ACHN (cell line): ENCODE results near the gene MORC1.
"Not testable (repeated sequence)": the region's sequence is repeated elsewhere in the genome, so short reads cannot be mapped to it uniquely, and the experiment has no call there.

Experiments
- DNase-seq: peaks from one replicate; pipeline ENCODE4 v3.0.0-alpha.2; 2015
- in situ Hi-C: cut with HindIII; loops from 2 replicates; pipeline ENCODE4 v1.10.0; 2017; ENCODE audit warnings: low sequenced_read_pairs, low pct_ligation_motif_present, low pct_unique_long_range_greater_than_20kb

The MORC1 gene

GRCh38 chr3:109115451-109115850 is 2.5 kb downstream of the MORC1 start:
- in situ Hi-C loops = no loop called here
- DNase-seq = no peak

- in situ Hi-C loops = no loop called here
- DNase-seq = no peak
These were observed 3.2 kb downstream of the MORC1 start for GRCh38 chr3:109114746-109115145.

GRCh38 chr3:109112946-109113760 is 4.8 kb downstream of the MORC1 start:
- DNase-seq = no peak
- in situ Hi-C loops = no loop called here

- DNase-seq = no peak
These were observed 8.4 kb downstream of the MORC1 start for GRCh38 chr3:109109574-109109973.

GRCh38 chr3:109098079-109098644 is 19.8 kb downstream of the MORC1 start:
- in situ Hi-C loops = no loop called here
- peak; percentile 2 for DNase-seq

More at GRCh38 chr3:109109574-109109973, 8.4 kb downstream of the MORC1 start:
- in situ Hi-C loops = no loop called here

- in situ Hi-C loops = no loop called here
- DNase-seq = no peak
These were observed 22.8 kb downstream of the MORC1 start for GRCh38 chr3:109095166-109095565.

- in situ Hi-C loops = no loop called here
- DNase-seq = no peak
These were observed 24.4 kb downstream of the MORC1 start for GRCh38 chr3:109093561-109093960.

GRCh38 chr3:109091846-109092245 is 26.1 kb downstream of the MORC1 start:
- DNase-seq = no peak
- in situ Hi-C loops = no loop called here

GRCh38 chr3:109089265-109089664 is 28.7 kb downstream of the MORC1 start:
- DNase-seq = no peak
- in situ Hi-C loops = no loop called here

GRCh38 chr3:109081746-109082510 is 36.0 kb downstream of the MORC1 start:
- in situ Hi-C loops = no loop called here
- peak; percentile 33 for DNase-seq

- DNase-seq, in situ Hi-C loops: not testable (repeated sequence)
These were observed 37.8 kb downstream of the MORC1 start for GRCh38 chr3:109080090-109080489.

GRCh38 chr3:109073116-109073515 is 44.8 kb downstream of the MORC1 start:
- no peak for DNase-seq
- in situ Hi-C loops = no loop called here

- no peak for DNase-seq
- in situ Hi-C loops = no loop called here
These were observed 45.7 kb downstream of the MORC1 start for GRCh38 chr3:109072194-109072593.

- in situ Hi-C loops = no loop called here
- DNase-seq = no peak
These were observed 46.4 kb downstream of the MORC1 start for GRCh38 chr3:109071350-109072142.

- DNase-seq = no peak
- in situ Hi-C loops = no loop called here
These were observed 47.7 kb downstream of the MORC1 start for GRCh38 chr3:109070211-109070610.

GRCh38 chr3:109066864-109067263 is 51.1 kb downstream of the MORC1 start:
- in situ Hi-C loops = no loop called here

GRCh38 chr3:109059264-109059663 is 58.7 kb downstream of the MORC1 start:
- in situ Hi-C loops = no loop called here
- DNase-seq = no peak

More at GRCh38 chr3:109066864-109067263, 51.1 kb downstream of the MORC1 start:
- DNase-seq = no peak

- in situ Hi-C loops = no loop called here
- no peak for DNase-seq
These were observed 60.3 kb downstream of the MORC1 start for GRCh38 chr3:109057616-109058015.

GRCh38 chr3:109057056-109057455 is 60.9 kb downstream of the MORC1 start:
- in situ Hi-C loops = no loop called here
- no peak for DNase-seq
